Prostate gland (tissue), 2 donors: ENCODE data around the gene RPP14.

Experiments used
- POLR2A ChIP-seq: fragments of 450-650 bp; IDR thresholded peaks from one replicate; pipeline ENCODE4 v1.6.1; 2016; ENCODE audit warnings: antibody characterized with exemption, mild to moderate bottlenecking
- TF ChIP-seq, protein P1 (sequence below), 4 experiments: fragments of 200-600 bp in 2 of 4; fragments of 450-650 bp in 2 of 4; sonication (generic) in 2 of 4; IDR thresholded peaks; 1 replicate in 3 of 4; 2 replicates in 1 of 4; pipeline ENCODE4 v1.5.1; 2016 to 2019; ENCODE audit warnings: antibody characterized with exemption in 4 of 4, mild to moderate bottlenecking in 2 of 4, moderate library complexity in 2 of 4

GRCh38 chr3:58334506-58334884 is 28.4 kb downstream of the RPP14 start:
- TF ChIP-seq, protein P1, sequence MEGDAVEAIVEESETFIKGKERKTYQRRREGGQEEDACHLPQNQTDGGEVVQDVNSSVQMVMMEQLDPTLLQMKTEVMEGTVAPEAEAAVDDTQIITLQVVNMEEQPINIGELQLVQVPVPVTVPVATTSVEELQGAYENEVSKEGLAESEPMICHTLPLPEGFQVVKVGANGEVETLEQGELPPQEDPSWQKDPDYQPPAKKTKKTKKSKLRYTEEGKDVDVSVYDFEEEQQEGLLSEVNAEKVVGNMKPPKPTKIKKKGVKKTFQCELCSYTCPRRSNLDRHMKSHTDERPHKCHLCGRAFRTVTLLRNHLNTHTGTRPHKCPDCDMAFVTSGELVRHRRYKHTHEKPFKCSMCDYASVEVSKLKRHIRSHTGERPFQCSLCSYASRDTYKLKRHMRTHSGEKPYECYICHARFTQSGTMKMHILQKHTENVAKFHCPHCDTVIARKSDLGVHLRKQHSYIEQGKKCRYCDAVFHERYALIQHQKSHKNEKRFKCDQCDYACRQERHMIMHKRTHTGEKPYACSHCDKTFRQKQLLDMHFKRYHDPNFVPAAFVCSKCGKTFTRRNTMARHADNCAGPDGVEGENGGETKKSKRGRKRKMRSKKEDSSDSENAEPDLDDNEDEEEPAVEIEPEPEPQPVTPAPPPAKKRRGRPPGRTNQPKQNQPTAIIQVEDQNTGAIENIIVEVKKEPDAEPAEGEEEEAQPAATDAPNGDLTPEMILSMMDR (IDR thresholded peaks at IDR 0.05): no peak
- TF ChIP-seq POLR2A: no peak
